ENCODE results near the gene SLC2A9. TPM values are rescaled to one million over a fixed set of nuclear protein-coding genes. Genes with fewer than 3 reads are reported as not detected.
A peak's percentile ranks its signal among the peaks of the same experiment; 100 is the strongest.
"Not testable (repeated sequence)": the region's sequence is repeated elsewhere in the genome, so short reads cannot be mapped to it uniquely, and the experiment has no call there.

The SLC2A9 gene
- total RNA-seq, 2 experiments from 2014 or later: 0.39 to 0.76 TPM

GRCh38 chr4:9913846-9914245, 107.5 kb downstream of the SLC2A9 start:
- Mint-ChIP-seq H3K36me3 (ENCODE audit: low read depth) (no peaks in the 10 kb centered on the region), H3K9me3 (ENCODE audit: low read depth) (peaks cover 2% of the 10 kb centered on the region), H3K27ac (no peak overlapping the region), H3K4me3 (no peak overlapping the region), H3K4me1 (no peaks in the 10 kb centered on the region), H3K27me3 (no peaks in the 10 kb centered on the region)
- DNase-seq: no peak
- intact Hi-C loops (cut with DNase I, micrococcal nuclease): no loop called here
- ChIA-PET POLR2A (no interaction called here), CTCF (interaction anchor here (0.7 kb wide), 1 partner anchor 164 kb away, joined by 3 read pairs; no protein-coding TSS in a partner anchor)
- ATAC-seq: no peak

GRCh38 chr4:9906996-9907395, 114.3 kb downstream of the SLC2A9 start:
- DNase-seq (no peak), ATAC-seq (no peak)
- no peaks in the 10 kb centered on the region for H3K36me3 Mint-ChIP-seq (ENCODE audit: low read depth)
- intact Hi-C loops (cut with DNase I, micrococcal nuclease): loop anchor here in 1 of 2 experiments (10.0 kb wide), 1 partner anchor 108 kb away; no protein-coding TSS in a partner anchor
- H3K4me1 Mint-ChIP-seq: peaks cover 6% of the 10 kb centered on the region
- ChIA-PET CTCF (interaction anchor here (0.7 to 0.8 kb wide), 2 partner anchors 33 to 50 kb away, joined by 3 read pairs; no protein-coding TSS in a partner anchor), POLR2A (no interaction called here)
- peaks cover 4% of the 10 kb centered on the region for H3K9me3 Mint-ChIP-seq (ENCODE audit: low read depth)
- H3K27me3 Mint-ChIP-seq: no peaks in the 10 kb centered on the region
- no peak overlapping the region for H3K4me3 Mint-ChIP-seq
- H3K27ac Mint-ChIP-seq: no peak overlapping the region

- H3K4me1 Mint-ChIP-seq: peaks cover 6% of the 10 kb centered on the region
- peak; percentile 95 for ATAC-seq
- no peak overlapping the region for H3K27ac Mint-ChIP-seq
- ChIA-PET POLR2A (interaction anchor here (0.6 kb wide), 1 partner anchor 276 kb away, joined by 3 read pairs; no protein-coding TSS in a partner anchor), CTCF (interaction anchor here (1.1 kb wide), 1 partner anchor 114 kb away, joined by 3 read pairs; no protein-coding TSS in a partner anchor)
- peak; percentile 47 for DNase-seq
- no peaks in the 10 kb centered on the region for H3K36me3 Mint-ChIP-seq (ENCODE audit: low read depth)
- no peak overlapping the region for H3K4me3 Mint-ChIP-seq
- H3K27me3 Mint-ChIP-seq: no peaks in the 10 kb centered on the region
- intact Hi-C loops (cut with DNase I, micrococcal nuclease): loop anchor here in 1 of 2 experiments (10.0 kb wide), 1 partner anchor 110 kb away; no protein-coding TSS in a partner anchor
- H3K9me3 Mint-ChIP-seq (ENCODE audit: low read depth): peaks cover 4% of the 10 kb centered on the region
Measured at GRCh38 chr4:9904976-9905587, 116.2 kb downstream of the SLC2A9 start.

GRCh38 chr4:9903317-9903716, 118.0 kb downstream of the SLC2A9 start:
- Mint-ChIP-seq H3K9me3 (ENCODE audit: low read depth) (no peaks in the 10 kb centered on the region), H3K4me1 (peaks cover 6% of the 10 kb centered on the region), H3K27me3 (peaks cover 2% of the 10 kb centered on the region), H3K27ac (no peak overlapping the region), H3K4me3 (no peak overlapping the region), H3K36me3 (ENCODE audit: low read depth) (no peaks in the 10 kb centered on the region)
- DNase-seq (no peak), ATAC-seq (no peak)
- CTCF ChIA-PET: no interaction called here
- intact Hi-C loops (cut with DNase I, micrococcal nuclease): loop anchor here in 1 of 2 experiments (10.0 kb wide), 1 partner anchor 111 kb away; no protein-coding TSS in a partner anchor
- POLR2A ChIA-PET: no interaction called here

GRCh38 chr4:9901257-9901656, 120.0 kb downstream of the SLC2A9 start:
- H3K4me3 Mint-ChIP-seq: no peak overlapping the region
- ATAC-seq: no peak
- no peak overlapping the region for H3K27ac Mint-ChIP-seq
- no peak for DNase-seq
- ChIA-PET CTCF (no interaction called here), POLR2A (no interaction called here)
- H3K4me1 Mint-ChIP-seq: peaks cover 6% of the 10 kb centered on the region
- intact Hi-C loops (cut with DNase I, micrococcal nuclease): loop anchor here in 1 of 2 experiments (10.0 kb wide), 1 partner anchor 114 kb away; no protein-coding TSS in a partner anchor
- no peaks in the 10 kb centered on the region for H3K9me3 Mint-ChIP-seq (ENCODE audit: low read depth)
- H3K27me3 Mint-ChIP-seq: peaks cover 2% of the 10 kb centered on the region
- no peaks in the 10 kb centered on the region for H3K36me3 Mint-ChIP-seq (ENCODE audit: low read depth)

DNA sequence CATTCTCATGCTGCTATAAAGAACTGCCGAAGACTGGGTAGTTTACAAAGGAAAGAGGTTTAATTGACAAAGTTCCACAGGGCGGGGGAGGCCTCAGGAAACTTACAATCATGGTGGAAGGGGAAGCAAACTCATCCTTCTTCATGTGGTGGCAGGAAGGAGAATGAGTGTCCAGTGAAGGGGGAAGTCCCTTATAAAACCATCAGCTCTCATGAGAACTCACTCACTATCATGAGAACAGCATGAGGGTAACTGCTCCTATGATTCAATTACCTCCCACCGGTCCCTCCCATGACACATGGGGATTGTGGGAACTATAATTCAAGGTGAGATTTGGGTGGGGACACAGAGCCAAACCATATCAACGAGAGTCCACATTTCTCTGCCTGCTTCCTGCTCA, 120.7 kb downstream of the SLC2A9 start:
- ATAC-seq; H3K4me3 Mint-ChIP-seq; H3K4me1 Mint-ChIP-seq; H3K27me3 Mint-ChIP-seq; H3K27ac Mint-ChIP-seq; H3K9me3 Mint-ChIP-seq (ENCODE audit: low read depth); POLR2A ChIA-PET; H3K36me3 Mint-ChIP-seq (ENCODE audit: low read depth); DNase-seq; CTCF ChIA-PET: not testable (repeated sequence)
- intact Hi-C loops (cut with DNase I, micrococcal nuclease): loop anchor here in 1 of 2 experiments (10.0 kb wide), 1 partner anchor 114 kb away; no protein-coding TSS in a partner anchor

- no peaks in the 10 kb centered on the region for H3K36me3 Mint-ChIP-seq (ENCODE audit: low read depth)
Measured at GRCh38 chr4:9899306-9900055, 121.8 kb downstream of the SLC2A9 start.

GRCh38 chr4:9898596-9899305, 122.5 kb downstream of the SLC2A9 start:
- ATAC-seq (peak; percentile 44), DNase-seq (peak; percentile 27)
- Mint-ChIP-seq H3K4me1 (no peaks in the 10 kb centered on the region), H3K27me3 (peaks cover 2% of the 10 kb centered on the region), H3K9me3 (ENCODE audit: low read depth) (no peaks in the 10 kb centered on the region), H3K36me3 (ENCODE audit: low read depth) (no peaks in the 10 kb centered on the region), H3K4me3 (no peak overlapping the region), H3K27ac (no peak overlapping the region)
- intact Hi-C loops (cut with DNase I, micrococcal nuclease): loop anchor here in 1 of 2 experiments (2.0 kb wide), 1 partner anchor 136 kb away; no protein-coding TSS in a partner anchor
- CTCF ChIA-PET: no interaction called here
- POLR2A ChIA-PET: no interaction called here

More at GRCh38 chr4:9899306-9900055, 121.8 kb downstream of the SLC2A9 start:
- ATAC-seq (no peak), DNase-seq (no peak)
- Mint-ChIP-seq H3K4me3 (no peak overlapping the region), H3K27me3 (peaks cover 2% of the 10 kb centered on the region), H3K4me1 (no peaks in the 10 kb centered on the region), H3K9me3 (ENCODE audit: low read depth) (no peaks in the 10 kb centered on the region), H3K27ac (no peak overlapping the region)
- intact Hi-C loops (cut with DNase I, micrococcal nuclease): loop anchor here (2.0 to 10.0 kb wide), 2 partner anchors 115 to 137 kb away; no protein-coding TSS in a partner anchor
- CTCF ChIA-PET: no interaction called here
- POLR2A ChIA-PET: no interaction called here

DNA sequence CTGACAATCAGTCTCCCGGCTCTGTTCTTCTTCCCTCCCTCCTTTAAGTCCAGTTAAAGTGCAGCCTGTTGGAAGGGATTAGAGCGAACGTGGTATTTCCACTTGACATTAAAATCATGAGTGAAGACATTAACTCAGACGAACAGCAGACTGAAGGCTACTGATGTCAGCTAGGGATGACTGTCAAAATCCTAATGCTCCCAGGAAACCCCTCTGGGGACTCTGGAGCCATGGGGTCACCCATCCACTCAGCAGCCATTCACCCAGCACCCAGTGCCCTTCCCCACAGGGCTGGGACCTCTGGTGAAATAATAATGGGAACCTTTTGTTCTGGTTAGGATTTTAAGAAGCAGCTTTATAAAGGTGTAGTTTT, 126.0 kb downstream of the SLC2A9 start:
- no peaks in the 10 kb centered on the region for H3K4me1 Mint-ChIP-seq
- no peak overlapping the region for H3K4me3 Mint-ChIP-seq
- H3K27ac Mint-ChIP-seq: no peak overlapping the region
- peaks cover 2% of the 10 kb centered on the region for H3K27me3 Mint-ChIP-seq
- H3K9me3 Mint-ChIP-seq (ENCODE audit: low read depth): no peaks in the 10 kb centered on the region
- no peaks in the 10 kb centered on the region for H3K36me3 Mint-ChIP-seq (ENCODE audit: low read depth)
- POLR2A ChIA-PET: no interaction called here
- intact Hi-C loops (cut with DNase I, micrococcal nuclease): no loop called here
- no peak for ATAC-seq
- no peak for DNase-seq
- CTCF ChIA-PET: interaction anchor here (0.8 kb wide), 1 partner anchor 136 kb away, joined by 3 read pairs; no protein-coding TSS in a partner anchor

DNA sequence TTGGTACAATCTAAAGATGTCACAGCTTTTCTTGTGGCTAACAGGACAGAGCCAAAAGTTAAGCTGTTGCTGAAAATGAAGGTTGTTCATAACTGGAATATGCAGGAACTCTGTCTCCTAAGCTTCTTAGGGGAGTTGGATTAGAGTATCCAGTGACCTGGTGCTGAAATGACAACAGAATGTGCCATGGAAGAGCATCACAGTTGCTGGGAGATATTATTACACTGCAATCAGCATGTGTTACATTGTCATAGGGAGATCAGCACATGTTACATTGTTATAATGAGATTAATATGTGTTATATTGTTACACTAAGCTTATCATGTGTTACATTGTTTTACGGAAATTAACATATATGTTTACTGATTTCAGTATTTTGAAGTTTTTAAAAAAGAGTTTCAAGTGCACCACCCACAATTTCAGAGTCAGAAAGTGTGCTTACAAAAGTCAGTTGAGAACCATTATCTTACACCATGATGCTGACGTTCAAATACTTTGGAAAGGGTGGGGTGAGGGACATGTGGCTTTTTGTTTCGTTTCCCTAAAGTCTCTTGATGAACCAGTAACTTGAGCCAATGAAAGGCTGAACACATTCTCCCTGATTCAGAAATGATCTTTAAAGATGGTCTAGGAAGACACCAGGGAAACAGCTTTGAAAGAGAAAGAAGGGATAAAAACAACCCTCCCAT, 126.5 kb downstream of the SLC2A9 start:
- ChIA-PET CTCF (interaction anchor here (0.8 kb wide), 1 partner anchor 136 kb away, joined by 3 read pairs; no protein-coding TSS in a partner anchor), POLR2A (no interaction called here)
- intact Hi-C loops (cut with DNase I, micrococcal nuclease): no loop called here
- Mint-ChIP-seq H3K4me3 (no peak overlapping the region), H3K27me3 (peaks cover under 1% of the 10 kb centered on the region), H3K36me3 (ENCODE audit: low read depth) (no peaks in the 10 kb centered on the region), H3K4me1 (no peaks in the 10 kb centered on the region), H3K27ac (no peak overlapping the region), H3K9me3 (ENCODE audit: low read depth) (no peaks in the 10 kb centered on the region)
- ATAC-seq: no peak
- DNase-seq: no peak

Measured in activated CD4-positive, alpha-beta T cell treated with anti-CD3 and anti-CD28 coated beads for 36 hours (primary cell).